Upper lobe of right lung (tissue), 1 donor: ENCODE measurements around the gene SLC2A2. TPM values are rescaled to one million over a fixed set of nuclear protein-coding genes. Genes with fewer than 3 reads are reported as not detected.
"Not testable (repeated sequence)": the region's sequence is repeated elsewhere in the genome, so short reads cannot be mapped to it uniquely, and the experiment has no call there.

Experiments
- ATAC-seq: fragments of 200-7000 bp; cut with Tn5 transposase; one replicate; pipeline ENCODE4 v1.9.1; 2020; ENCODE audit warnings: mild to moderate bottlenecking, moderate library complexity
- DNase-seq: peaks from one replicate; pipeline ENCODE4 v3.0.0-alpha.2; 2020
- H3K27ac ChIP-seq: fragments of 200-600 bp; one replicate; pipeline ENCODE4 v1.8.0; 2022
- H3K27me3 ChIP-seq: fragments of 200-600 bp; one replicate; pipeline ENCODE4 v1.8.0; 2022; ENCODE audit warnings: mild to moderate bottlenecking
- H3K36me3 ChIP-seq: fragments of 200-600 bp; one replicate; pipeline ENCODE4 v1.8.0; 2022
- H3K4me1 ChIP-seq: fragments of 200-600 bp; one replicate; pipeline ENCODE4 v1.8.0; 2022
- H3K4me3 ChIP-seq: fragments of 200-600 bp; one replicate; pipeline ENCODE4 v1.8.0; 2022; ENCODE audit warnings: mild to moderate bottlenecking
- H3K9me3 ChIP-seq: fragments of 200-600 bp; one replicate; pipeline ENCODE4 v1.8.0; 2022
- CTCF ChIP-seq: fragments of 200-600 bp; IDR thresholded peaks from one replicate; pipeline ENCODE4 v1.8.0; 2022; ENCODE audit warnings: antibody characterized with exemption
- intact Hi-C: fragments of 100-400 bp; cut with DNase I; formaldehyde crosslinking; loops from one replicate; pipeline ENCODE4 v1.11.0; 2022
- total RNA-seq: library from RNA; stranded (reverse); fragmentation: NEBNext Ultra II Directional; extraction: Animal tissue kit (Norgen Biotek cat#: 25700); gene quantifications from one replicate; pipeline ENCODE4 v1.2.1, GENCODE V29; 2021
- donor health status: DM: no; HTN: yes; CAD: no; lungs with severe emphysema.

Gene SLC2A2
- total RNA-seq, 1 donor from 2014 or later = not detected

DNA sequence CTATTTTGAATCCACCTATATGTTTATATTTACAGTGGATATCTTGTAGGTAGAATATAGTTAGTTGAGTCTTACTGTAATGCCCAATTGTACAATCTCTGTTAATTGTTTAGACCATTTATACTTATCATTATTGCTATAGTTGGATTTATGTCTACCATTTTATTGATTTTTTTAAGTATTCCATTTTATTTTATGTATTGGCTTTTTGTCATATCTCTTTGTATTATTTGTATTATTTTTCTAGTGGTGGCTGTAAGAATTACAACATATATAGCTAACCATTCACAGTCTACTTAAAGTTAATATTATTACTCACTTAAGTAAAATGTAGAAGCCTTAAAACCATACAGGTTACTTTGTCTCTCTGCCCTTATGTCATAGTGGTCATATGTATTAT, 46.1 kb downstream of the SLC2A2 start:
- Histone ChIP-seq H3K4me3 (no peak overlapping the region), H3K4me1 (no peaks in the 10 kb centered on the region), H3K36me3 (no peaks in the 10 kb centered on the region), H3K9me3 (no peaks in the 10 kb centered on the region), H3K27me3 (peaks cover 5% of the 10 kb centered on the region), H3K27ac (no peak overlapping the region)
- DNase-seq (no peak), ATAC-seq (no peak)
- intact Hi-C loops = no loop called here
- TF ChIP-seq CTCF = no peak

GRCh38 chr3:170977949-170978745, 48.4 kb downstream of the SLC2A2 start:
- H3K4me1 ChIP-seq = no peaks in the 10 kb centered on the region
- H3K27me3 ChIP-seq = peaks cover 6% of the 10 kb centered on the region
- no peak for ATAC-seq
- no peak overlapping the region for H3K27ac ChIP-seq
- no peaks in the 10 kb centered on the region for H3K36me3 ChIP-seq
- no peak overlapping the region for H3K4me3 ChIP-seq
- DNase-seq = no peak
- no peaks in the 10 kb centered on the region for H3K9me3 ChIP-seq
- intact Hi-C loops = no loop called here
- TF ChIP-seq CTCF = no peak

GRCh38 chr3:170976190-170976519, 50.4 kb downstream of the SLC2A2 start:
- H3K27me3 ChIP-seq = peaks cover 6% of the 10 kb centered on the region
- H3K4me1 ChIP-seq = no peaks in the 10 kb centered on the region
- no peak overlapping the region for H3K27ac ChIP-seq
- no peaks in the 10 kb centered on the region for H3K36me3 ChIP-seq
- no peak for TF ChIP-seq CTCF
- intact Hi-C loops = no loop called here
- H3K9me3 ChIP-seq = no peaks in the 10 kb centered on the region
- no peak overlapping the region for H3K4me3 ChIP-seq
- ATAC-seq = no peak
- DNase-seq = no peak

GRCh38 chr3:170975283-170976189, 51.0 kb downstream of the SLC2A2 start:
- no peak for TF ChIP-seq CTCF
- H3K36me3 ChIP-seq = no peaks in the 10 kb centered on the region
- DNase-seq = no peak

GRCh38 chr3:170974872-170975271, 51.6 kb downstream of the SLC2A2 start:
- DNase-seq (no peak), ATAC-seq (no peak)
- intact Hi-C loops = no loop called here

More at GRCh38 chr3:170975283-170976189, 51.0 kb downstream of the SLC2A2 start:
- no peak for ATAC-seq
- Histone ChIP-seq H3K9me3 (no peaks in the 10 kb centered on the region), H3K27ac (no peak overlapping the region), H3K4me3 (no peak overlapping the region), H3K4me1 (no peaks in the 10 kb centered on the region), H3K27me3 (peaks cover 6% of the 10 kb centered on the region)
- intact Hi-C loops = no loop called here

GRCh38 chr3:170972917-170973316, 53.6 kb downstream of the SLC2A2 start:
- H3K9me3 ChIP-seq, intact Hi-C loops, ATAC-seq, H3K27ac ChIP-seq, H3K4me3 ChIP-seq, DNase-seq, H3K36me3 ChIP-seq, H3K4me1 ChIP-seq, H3K27me3 ChIP-seq: not testable (repeated sequence)

More at GRCh38 chr3:170974872-170975271, 51.6 kb downstream of the SLC2A2 start:
- no peak for TF ChIP-seq CTCF
- Histone ChIP-seq H3K4me3 (no peak overlapping the region), H3K27ac (no peak overlapping the region), H3K27me3 (peaks cover 6% of the 10 kb centered on the region), H3K36me3 (no peaks in the 10 kb centered on the region), H3K9me3 (no peaks in the 10 kb centered on the region), H3K4me1 (no peaks in the 10 kb centered on the region)
